ENCODE data around the gene PGAP2. TPM values are rescaled to one million over a fixed set of nuclear protein-coding genes. Genes with fewer than 3 reads are reported as not detected.

PGAP2 gene
- total and polyA plus RNA-seq, 8 donors: 4.7 to 23.8 (median 13.2) TPM

DNA sequence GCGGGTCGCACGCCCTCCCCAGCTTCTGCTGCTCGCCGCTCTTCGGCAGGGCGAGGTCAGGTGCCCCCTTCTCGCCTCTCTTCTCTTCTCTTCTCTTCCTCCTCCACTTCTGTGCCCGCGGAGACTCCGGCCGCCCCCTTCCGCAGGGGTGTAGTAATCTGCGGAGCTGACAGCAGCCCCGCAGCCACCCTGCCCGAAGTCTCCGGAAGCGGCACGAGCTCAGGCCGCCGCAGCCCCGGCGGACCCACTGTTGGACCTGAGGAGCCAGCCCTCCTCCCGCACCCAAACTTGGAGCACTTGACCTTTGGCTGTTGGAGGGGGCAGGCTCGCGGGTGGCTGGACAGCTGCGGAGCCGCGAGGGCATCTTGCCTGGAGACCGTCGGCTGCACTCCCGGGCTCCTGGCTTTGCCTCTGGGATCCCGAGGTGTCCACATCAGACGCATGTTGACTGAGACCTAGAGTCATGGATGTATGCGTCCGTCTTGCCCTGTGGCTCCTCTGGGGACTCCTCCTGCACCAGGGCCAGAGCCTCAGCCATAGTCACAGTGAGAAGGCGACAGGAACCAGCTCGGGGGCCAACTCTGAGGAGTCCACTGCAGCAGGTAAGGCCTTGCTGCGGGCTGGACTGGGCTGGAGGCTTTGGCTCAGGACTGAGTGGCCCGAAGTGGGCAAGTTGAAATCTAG is 47.6 kb downstream of the PGAP2 start:
- H3K27me3 ChIP-seq: no peaks in the 10 kb centered on the region
- 1 to 2% (median 1%) methylated on average over 31 to 40 of the region's 40 CpGs for WGBS, 5 donors

DNA sequence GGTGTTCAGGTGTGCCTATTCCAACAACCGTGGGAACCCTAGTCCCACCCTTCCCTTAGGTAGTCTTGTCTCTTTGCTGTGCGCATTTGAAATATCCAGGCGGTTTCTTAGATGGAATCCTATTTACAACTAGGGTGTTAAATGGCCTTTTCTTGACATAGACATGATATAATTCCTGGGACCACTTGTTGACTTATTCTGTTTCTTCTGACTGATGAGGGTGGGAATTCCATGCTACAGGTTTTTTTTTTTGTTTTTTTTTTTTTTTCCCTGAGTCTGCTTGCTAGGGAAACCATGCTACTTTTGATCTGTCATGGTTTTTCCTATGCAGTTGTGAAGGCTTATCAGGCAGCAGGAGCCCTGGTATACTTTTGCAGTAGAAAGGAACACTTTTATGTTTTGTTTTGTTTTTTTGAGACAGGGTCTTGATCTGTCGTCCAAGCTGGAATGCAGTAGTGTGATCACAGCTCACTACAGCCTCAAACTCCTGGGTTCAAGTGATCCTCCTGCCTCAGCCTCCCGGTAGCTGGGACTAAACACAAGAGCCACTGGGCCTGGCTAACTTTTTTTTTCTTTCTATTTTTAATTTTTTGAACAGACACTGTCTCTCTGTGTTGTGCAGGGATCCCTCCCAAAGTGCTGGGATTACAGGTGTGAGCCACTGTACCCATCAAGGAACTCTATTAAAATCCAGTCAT is 48.6 kb downstream of the PGAP2 start:
- Histone ChIP-seq H3K9me3 (no peaks in the 10 kb centered on the region), H3K27me3 (no peaks in the 10 kb centered on the region), H3K36me3 (no peaks in the 10 kb centered on the region), H3K4me1 (peaks cover 58 to 73% (median 67%) of the 10 kb centered on the region in 4 donors), H3K27ac (peak overlapping the region; percentile 31 to 99 (median 98)), H3K4me3 (peak overlapping the region; percentile 76 to 90 (median 86))
- TF ChIP-seq, protein P1, sequence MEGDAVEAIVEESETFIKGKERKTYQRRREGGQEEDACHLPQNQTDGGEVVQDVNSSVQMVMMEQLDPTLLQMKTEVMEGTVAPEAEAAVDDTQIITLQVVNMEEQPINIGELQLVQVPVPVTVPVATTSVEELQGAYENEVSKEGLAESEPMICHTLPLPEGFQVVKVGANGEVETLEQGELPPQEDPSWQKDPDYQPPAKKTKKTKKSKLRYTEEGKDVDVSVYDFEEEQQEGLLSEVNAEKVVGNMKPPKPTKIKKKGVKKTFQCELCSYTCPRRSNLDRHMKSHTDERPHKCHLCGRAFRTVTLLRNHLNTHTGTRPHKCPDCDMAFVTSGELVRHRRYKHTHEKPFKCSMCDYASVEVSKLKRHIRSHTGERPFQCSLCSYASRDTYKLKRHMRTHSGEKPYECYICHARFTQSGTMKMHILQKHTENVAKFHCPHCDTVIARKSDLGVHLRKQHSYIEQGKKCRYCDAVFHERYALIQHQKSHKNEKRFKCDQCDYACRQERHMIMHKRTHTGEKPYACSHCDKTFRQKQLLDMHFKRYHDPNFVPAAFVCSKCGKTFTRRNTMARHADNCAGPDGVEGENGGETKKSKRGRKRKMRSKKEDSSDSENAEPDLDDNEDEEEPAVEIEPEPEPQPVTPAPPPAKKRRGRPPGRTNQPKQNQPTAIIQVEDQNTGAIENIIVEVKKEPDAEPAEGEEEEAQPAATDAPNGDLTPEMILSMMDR (IDR thresholded peaks at IDR 0.05): no peak
- no peak for TF ChIP-seq POLR2AphosphoS5 (IDR thresholded peaks at IDR 0.05)
- TF ChIP-seq POLR2A (IDR thresholded peaks at IDR 0.05): no peak
- TF ChIP-seq EP300 (IDR thresholded peaks at IDR 0.05): no peak
- intact Hi-C loops (cut with DNase I; ENCODE audit: low total_unique reads): no loop called here
- WGBS, 5 donors: 45 to 66% (median 57%) methylated on average over 5 of the region's 5 CpGs
- no peak for DNase-seq

More for the DNA sequence above, 47.6 kb downstream of the PGAP2 start:
- Histone ChIP-seq H3K27ac (peak overlapping the region; percentile 97 to 99 (median 98)), H3K4me1 (peaks cover 47 to 62% (median 59%) of the 10 kb centered on the region in 4 donors), H3K4me3 (peak overlapping the region; percentile 76 to 90 (median 86)), H3K9me3 (no peaks in the 10 kb centered on the region), H3K36me3 (no peaks in the 10 kb centered on the region)
- DNase-seq: peak; percentile 46 to 74
- intact Hi-C loops (cut with DNase I; ENCODE audit: low total_unique reads): no loop called here
- TF ChIP-seq, protein P1 (IDR thresholded peaks at IDR 0.05): no peak
- no peak for TF ChIP-seq EP300 (IDR thresholded peaks at IDR 0.05)
- no peak for TF ChIP-seq POLR2AphosphoS5 (IDR thresholded peaks at IDR 0.05)

DNA sequence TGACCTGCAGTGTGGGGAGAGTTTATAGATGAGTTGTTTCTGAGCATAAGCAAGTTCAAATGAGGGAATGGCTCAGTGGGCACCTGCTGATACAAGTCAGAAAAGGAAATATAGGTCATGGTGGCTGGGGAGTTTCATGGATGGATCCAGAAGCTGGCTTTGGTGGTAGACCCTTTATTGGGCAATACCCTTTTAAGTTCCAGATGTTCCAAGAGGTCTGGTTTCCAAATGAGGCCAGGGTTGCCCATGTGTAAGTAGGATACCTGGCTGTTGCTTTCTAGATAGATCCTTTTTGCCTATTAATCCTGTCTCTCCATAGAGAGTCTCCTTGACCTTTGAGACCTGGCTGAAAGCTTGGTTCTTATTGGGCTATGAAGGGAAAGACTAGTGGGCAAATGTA is 49.3 kb downstream of the PGAP2 start:
- TF ChIP-seq EP300 (IDR thresholded peaks at IDR 0.05): no peak
- no peak for TF ChIP-seq POLR2A (IDR thresholded peaks at IDR 0.05)
- TF ChIP-seq, protein P1 (IDR thresholded peaks at IDR 0.05): no peak
- no peak for DNase-seq
- Histone ChIP-seq H3K36me3 (no peaks in the 10 kb centered on the region), H3K27ac (peak overlapping the region in 3 of 5 donors; percentile 32 to 99 (median 98)), H3K4me1 (peaks cover 58 to 79% (median 69%) of the 10 kb centered on the region in 4 donors), H3K9me3 (no peaks in the 10 kb centered on the region), H3K27me3 (no peaks in the 10 kb centered on the region), H3K4me3 (peak overlapping the region; percentile 76 to 90 (median 86))
- intact Hi-C loops (cut with DNase I; ENCODE audit: low total_unique reads): no loop called here

DNA sequence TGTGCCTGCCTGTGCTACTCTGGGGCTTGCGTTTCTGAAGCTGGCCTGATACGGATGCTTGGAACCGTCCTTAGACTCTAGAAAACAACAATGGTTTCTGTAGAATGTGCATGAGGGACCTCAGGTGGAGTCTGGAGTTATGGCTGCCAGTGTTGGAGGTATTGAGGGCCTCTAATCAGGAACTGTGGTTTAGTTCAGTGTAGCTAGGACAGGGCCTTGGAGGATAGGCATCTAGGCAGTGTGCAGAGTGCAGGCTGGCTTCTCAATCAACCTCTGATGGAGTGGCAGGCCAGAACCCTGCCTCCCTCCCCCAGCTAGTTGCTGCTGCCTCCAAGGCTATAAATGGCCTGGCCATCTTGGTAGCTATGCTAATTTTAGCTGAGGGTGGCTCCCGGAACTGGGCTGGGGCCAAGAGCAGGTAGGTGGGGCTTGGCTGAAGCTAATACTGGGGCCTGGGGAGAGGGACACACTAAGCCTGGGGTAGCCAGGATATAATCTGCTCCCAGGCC is 51.1 kb downstream of the PGAP2 start:
- H3K36me3 ChIP-seq: no peaks in the 10 kb centered on the region
- 26 to 57% (median 46%) methylated on average over 4 of the region's 4 CpGs for WGBS, 5 donors
- no peak for TF ChIP-seq POLR2AphosphoS5 (IDR thresholded peaks at IDR 0.05)
- TF ChIP-seq, protein P1 (IDR thresholded peaks at IDR 0.05): no peak
- no peak for TF ChIP-seq EP300 (IDR thresholded peaks at IDR 0.05)
- no peak for TF ChIP-seq POLR2A (IDR thresholded peaks at IDR 0.05)
- peak overlapping the region; percentile 39 to 99 (median 60) for H3K27ac ChIP-seq
- intact Hi-C loops (cut with DNase I; ENCODE audit: low total_unique reads): no loop called here
- H3K9me3 ChIP-seq: no peaks in the 10 kb centered on the region
- DNase-seq: peak; percentile 70 to 73
- H3K4me3 ChIP-seq: peak overlapping the region in 3 of 4 donors; percentile 14 to 39 (median 17)
- H3K27me3 ChIP-seq: no peaks in the 10 kb centered on the region
- H3K4me1 ChIP-seq: peaks cover 52 to 81% (median 71%) of the 10 kb centered on the region in 4 donors
